Panc1 (cell line): Measurements from ENCODE around the gene SLC25A36. TPM values are rescaled to one million over a fixed set of nuclear protein-coding genes. Genes with fewer than 3 reads are reported as not detected.

ENCODE experiments used
- ATAC-seq: fragments of 200-7000 bp; cut with Tn5 transposase; 2 replicates; pipeline ENCODE4 v1.9.1; 2020; ENCODE audit warnings: mild to moderate bottlenecking, moderate library complexity
- BruUV-seq: library from RNA; stranded (reverse); fragments of 400-500 nt; replicated peaks from 2 replicates; lab custom pipeline; 2021; lab: Mats Ljungman, UMichigan
- CTCF ChIA-PET: fragments of 300-600 bp; sonication (Branson Sonifier 250); formaldehyde crosslinking; loops from one replicate; lab custom pipeline; 2022; ENCODE audit warnings: antibody characterized with exemption; lab: Charles Lee
- POLR2A ChIA-PET: fragments of 300-600 bp; sonication (Branson Sonifier 250); formaldehyde crosslinking; loops from one replicate; lab custom pipeline; 2022; ENCODE audit warnings: antibody characterized with exemption; lab: Charles Lee
- DNase-seq: peaks from one replicate; pipeline ENCODE4 v3.0.0-alpha.2; 2010; ENCODE audit warnings: low read depth, low spot score
- H3K27ac ChIP-seq: 2 replicates; pipeline ENCODE4 v1.5.1; 2011; ENCODE audit warnings: mild to moderate bottlenecking, low read length, inconsistent platforms
- H3K27me3 ChIP-seq: fragments of 200-500 bp; sonication (Bioruptor generic); 2 replicates; pipeline ENCODE4 v1.6.0; 2014; ENCODE audit warnings: low read length, inconsistent platforms; ENCODE audit not compliant: control insufficient read depth, insufficient read depth
- H3K36me3 ChIP-seq: fragments of 200-500 bp; sonication (Bioruptor generic); 2 replicates; pipeline ENCODE4 v1.5.1; 2014; ENCODE audit warnings: inconsistent platforms, mild to moderate bottlenecking, low read length, moderate library complexity; ENCODE audit not compliant: control insufficient read depth, insufficient read depth
- H3K4me1 ChIP-seq: 2 replicates; pipeline ENCODE4 v1.5.1; 2011; ENCODE audit warnings: inconsistent platforms, mild to moderate bottlenecking, low read length, moderate library complexity; ENCODE audit not compliant: control insufficient read depth, insufficient read depth
- H3K4me3 ChIP-seq, 2 experiments: 2 replicates each; pipeline ENCODE4 v1.5.1; 2011 to 2012; ENCODE audit warnings: low read depth in 2 of 2, low read length in 2 of 2, mild to moderate bottlenecking in 2 of 2, inconsistent platforms in 1 of 2, moderate library complexity in 1 of 2
- H3K9me3 ChIP-seq: fragments of 200-500 bp; sonication (Bioruptor generic); 2 replicates; pipeline ENCODE4 v1.5.1; 2014; ENCODE audit warnings: low read depth, mild to moderate bottlenecking, inconsistent platforms, low read length, moderate library complexity; ENCODE audit not compliant: control insufficient read depth, insufficient read depth
- CTCF ChIP-seq: fragments of 450-650 bp; IDR thresholded peaks from 2 replicates; pipeline ENCODE4 v1.5.1; 2017; ENCODE audit warnings: mild to moderate bottlenecking
- POLR2AphosphoS5 ChIP-seq: IDR thresholded peaks from 2 replicates; pipeline ENCODE4 v1.6.1; 2012; ENCODE audit warnings: mild to moderate bottlenecking, low read depth, low read length, moderate library complexity
- REST ChIP-seq, 2 experiments: IDR thresholded peaks; 2 replicates each; pipeline ENCODE4 v1.6.1; 2011 to 2012; ENCODE audit warnings: low read depth in 2 of 2, control low read depth in 1 of 2, low read length in 1 of 2, mild to moderate bottlenecking in 1 of 2, moderate library complexity in 1 of 2; ENCODE audit not compliant: insufficient read depth in 1 of 2
- SIN3A ChIP-seq: IDR thresholded peaks from 2 replicates; pipeline ENCODE4 v1.6.1; 2012; ENCODE audit warnings: low read depth, mild to moderate bottlenecking, low read length, moderate library complexity, borderline replicate concordance; ENCODE audit not compliant: insufficient read depth
- TCF7L2 ChIP-seq: IDR thresholded peaks from 2 replicates; pipeline ENCODE4 v1.6.1; 2011; ENCODE audit warnings: mild to moderate bottlenecking, low read depth, low read length, inconsistent platforms
- in situ Hi-C: cut with HindIII; loops from 2 replicates; pipeline ENCODE4 v1.10.0; 2016; ENCODE audit warnings: low sequenced_read_pairs, low pct_unique_long_range_greater_than_20kb
- intact Hi-C: fragments of 100-400 bp; cut with micrococcal nuclease; formaldehyde crosslinking; loops from one replicate; pipeline ENCODE4 v1.10.0; 2022; ENCODE audit not compliant: unreplicated experiment
- total RNA-seq: library from RNA; stranded (reverse); gene quantifications from one replicate; pipeline ENCODE4 v1.2.1, GENCODE V29; 2021; ENCODE audit not compliant: unreplicated experiment

The SLC25A36 gene
- total RNA-seq, 1 experiment from 2014 or later: 69.5 TPM

GRCh38 chr3:141021261-141021660, 79.6 kb downstream of the SLC25A36 start:
- POLR2A ChIA-PET: no interaction called here
- in situ Hi-C loops: no loop called here
- TF ChIP-seq POLR2AphosphoS5: no peak
- no peak for TF ChIP-seq CTCF
- no peak for TF ChIP-seq REST (IDR thresholded peaks at IDR 0.05; ENCODE audit: insufficient read depth in 1 of 2, low read depth in 2 of 2, low read length in 1 of 2)
- TF ChIP-seq TCF7L2: no peak
- TF ChIP-seq SIN3A: no peak

More at GRCh38 chr3:141021261-141021660, 79.6 kb downstream of the SLC25A36 start:
- H3K27ac ChIP-seq: no peak overlapping the region
- peaks cover 27% of the 10 kb centered on the region for H3K27me3 ChIP-seq
- no TSS peak for BruUV-seq
- no peaks in the 10 kb centered on the region; the same call in 1 of the 2 replicates for H3K36me3 ChIP-seq
- H3K4me3 ChIP-seq: no peak overlapping the region
- no peaks in the 10 kb centered on the region for H3K4me1 ChIP-seq
- H3K9me3 ChIP-seq: no peaks in the 10 kb centered on the region
- DNase-seq (no peak), ATAC-seq (no peak)
- intact Hi-C loops: no loop called here
- CTCF ChIA-PET: no interaction called here

Other genes with a start within 250 kb of the SLC25A36 start
- gene SPSB4, start 109.5 kb downstream of the SLC25A36 start, total RNA-seq: 0.05 TPM